Endothelial cell of hepatic sinusoid (primary cell): Measurements from ENCODE around the gene CHST11.

ENCODE experiments used
- in situ Hi-C: cut with HindIII; loops from 2 replicates; pipeline ENCODE4 v1.10.0; 2017; ENCODE audit warnings: low sequenced_read_pairs

Gene CHST11

GRCh38 chr12:104477510-104478390, 21.0 kb downstream of the CHST11 start:
- in situ Hi-C loops = no loop called here

GRCh38 chr12:104478396-104479122, 21.8 kb downstream of the CHST11 start:
- in situ Hi-C loops = no loop called here

- in situ Hi-C loops = no loop called here
Measured at GRCh38 chr12:104479123-104479662, 22.4 kb downstream of the CHST11 start.

- in situ Hi-C loops = no loop called here
Measured at GRCh38 chr12:104480012-104480411, 23.3 kb downstream of the CHST11 start.

GRCh38 chr12:104480826-104481440, 24.2 kb downstream of the CHST11 start:
- in situ Hi-C loops = no loop called here

- in situ Hi-C loops = no loop called here
Measured at GRCh38 chr12:104482113-104482512, 25.4 kb downstream of the CHST11 start.

- in situ Hi-C loops = no loop called here
Measured at GRCh38 chr12:104482748-104483147, 26.0 kb downstream of the CHST11 start.

- in situ Hi-C loops = no loop called here
Measured at GRCh38 chr12:104484079-104484478, 27.3 kb downstream of the CHST11 start.

- in situ Hi-C loops = no loop called here
Measured at GRCh38 chr12:104485651-104486362, 29.1 kb downstream of the CHST11 start.

- in situ Hi-C loops = no loop called here
Measured at GRCh38 chr12:104486363-104486750, 29.6 kb downstream of the CHST11 start.

- in situ Hi-C loops = no loop called here
Measured at GRCh38 chr12:104486943-104487819, 30.4 kb downstream of the CHST11 start.

GRCh38 chr12:104488374-104488773, 31.6 kb downstream of the CHST11 start:
- in situ Hi-C loops = no loop called here

- in situ Hi-C loops = no loop called here
Measured at GRCh38 chr12:104490186-104490585, 33.4 kb downstream of the CHST11 start.

GRCh38 chr12:104490850-104491249, 34.1 kb downstream of the CHST11 start:
- in situ Hi-C loops = no loop called here

- in situ Hi-C loops = no loop called here
Measured at GRCh38 chr12:104493496-104493895, 36.7 kb downstream of the CHST11 start.

- in situ Hi-C loops = no loop called here
Measured at GRCh38 chr12:104494137-104494792, 37.5 kb downstream of the CHST11 start.

GRCh38 chr12:104494793-104495158, 38.0 kb downstream of the CHST11 start:
- in situ Hi-C loops = no loop called here

- in situ Hi-C loops = no loop called here
Measured at GRCh38 chr12:104495786-104496185, 39.0 kb downstream of the CHST11 start.

GRCh38 chr12:104496336-104496735, 39.6 kb downstream of the CHST11 start:
- in situ Hi-C loops = no loop called here
